Ishikawa (cell line): ENCODE measurements around the gene TGM1.

ENCODE experiments used
- NFIC ChIP-seq: IDR thresholded peaks from 2 replicates; pipeline ENCODE4 v1.6.1; 2012
- TEAD4 ChIP-seq: IDR thresholded peaks from 2 replicates; pipeline ENCODE4 v1.6.1; 2012
- YY1 ChIP-seq: IDR thresholded peaks from 2 replicates; pipeline ENCODE4 v1.6.1; 2012; ENCODE audit warnings: low read depth
- ZBTB7A ChIP-seq: IDR thresholded peaks from 2 replicates; pipeline ENCODE4 v1.6.1; 2012; ENCODE audit warnings: low read depth

DNA sequence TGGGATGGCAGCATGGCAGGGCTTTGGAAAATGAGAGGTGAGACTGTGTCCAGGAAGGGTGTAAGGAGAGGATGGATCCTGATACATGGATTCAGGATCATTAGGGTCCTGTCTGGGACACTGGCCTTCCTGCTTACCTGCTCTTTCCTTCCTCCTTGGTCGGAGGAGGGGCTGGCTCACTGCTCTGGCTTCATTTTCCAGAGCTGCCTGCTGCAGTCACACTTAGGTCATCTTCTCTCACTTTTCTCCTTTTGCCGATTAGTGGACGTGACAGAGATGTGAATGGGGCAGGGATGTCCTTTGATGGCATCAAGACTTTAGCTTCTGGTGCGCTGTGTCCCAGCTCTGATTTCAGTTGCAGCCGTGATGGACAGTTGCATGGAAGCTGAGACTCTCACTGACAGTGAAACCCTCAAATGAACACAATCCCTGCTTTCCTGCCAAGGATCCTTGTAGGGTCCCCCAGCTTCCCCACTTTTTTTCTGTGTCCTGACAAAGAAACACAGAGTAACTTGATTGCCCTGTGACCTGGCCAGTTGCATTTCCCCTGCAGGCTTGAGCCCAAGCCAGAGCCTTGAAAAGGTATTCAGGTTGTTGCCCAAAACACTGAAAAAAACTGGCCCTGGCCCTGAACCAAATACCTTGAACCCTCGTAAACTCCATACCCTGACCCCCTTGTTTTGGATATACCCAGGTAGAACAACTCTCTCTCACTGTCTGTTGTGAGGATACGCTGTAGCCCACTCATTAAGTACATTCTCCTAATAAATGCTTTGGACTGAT, 45.6 kb upstream of the TGM1 start:
- TF ChIP-seq NFIC: no peak
- TF ChIP-seq ZBTB7A: no peak
- no peak for TF ChIP-seq TEAD4
- no peak for TF ChIP-seq YY1
